HepG2 (cell line): ENCODE measurements around the gene CHCHD1. TPM values are rescaled to one million over a fixed set of nuclear protein-coding genes. Genes with fewer than 3 reads are reported as not detected.

Experiments
- ATAC-seq: fragments of 200-7000 bp; cut with Tn5 transposase; 3 replicates; pipeline ENCODE4 v1.9.1; 2020; ENCODE audit warnings: mild to moderate bottlenecking, moderate library complexity
- BruUV-seq: library from RNA; stranded (reverse); fragments of 400-500 nt; replicated peaks from 2 replicates; lab custom pipeline; 2021; lab: Mats Ljungman, UMichigan
- CTCF ChIA-PET: fragments of 300-600 bp; formaldehyde crosslinking; extraction: SDS; loops from one replicate; lab custom pipeline; 2021; ENCODE audit warnings: low total read pairs, inconsistent platforms, low intra/inter-chr PET ratio; lab: Yijun Ruan, JAX
- POLR2A ChIA-PET: fragments of 350-600 bp; sonication (Branson Sonifier 250); formaldehyde crosslinking; loops from one replicate; lab custom pipeline; 2020; ENCODE audit warnings: antibody characterized with exemption, inconsistent platforms; lab: Yijun Ruan, JAX
- DNase-seq: peaks from one replicate; pipeline ENCODE4 v3.0.0-alpha.2; 2015; ENCODE audit warnings: low spot score
- FAIRE-seq: peaks from 3 replicates; lab custom pipeline; 2011; peaks lifted over from hg19 to GRCh38; lab: Jason Lieb, UNC
- H2AFZ ChIP-seq: one replicate; pipeline ENCODE4 v1.6.1; 2011; ENCODE audit warnings: low read length, inconsistent platforms
- H3K27ac ChIP-seq: fragments of 300-600 bp; 3 replicates; pipeline ENCODE4 v1.8.0; 2011; ENCODE audit warnings: mixed run types, mild to moderate bottlenecking, mixed read lengths, low read length, inconsistent platforms; ENCODE audit not compliant: insufficient read depth; ENCODE audit errors: extremely low read length
- H3K27me3 ChIP-seq, 2 experiments: fragments of 200-600 bp in 1 of 2; 2 replicates in 1 of 2; 3 replicates in 1 of 2; pipeline versions ENCODE4 v1.6.0 to v1.8.0; 2011; ENCODE audit warnings: low read length in 2 of 2, mild to moderate bottlenecking in 2 of 2, moderate library complexity in 2 of 2, inconsistent platforms in 1 of 2; ENCODE audit not compliant: insufficient read depth in 2 of 2, control insufficient read depth in 1 of 2
- H3K36me3 ChIP-seq, 2 experiments: fragments of 200-600 bp in 1 of 2; replicated peaks in 1 of 2; 2 replicates in 1 of 2; 3 replicates in 1 of 2; pipeline versions ENCODE4 v1.5.1 to v1.8.0; 2011; ENCODE audit warnings: low read length in 2 of 2, inconsistent platforms in 1 of 2; ENCODE audit not compliant: insufficient read depth in 2 of 2, control insufficient read depth in 1 of 2
- H3K4me1 ChIP-seq: 2 replicates; pipeline ENCODE4 v1.5.1; 2012; ENCODE audit warnings: low read length, inconsistent platforms; ENCODE audit not compliant: insufficient read depth
- H3K4me2 ChIP-seq: 2 replicates; pipeline ENCODE4 v1.6.0; 2011; ENCODE audit warnings: low read depth, low read length, inconsistent platforms
- H3K4me3 ChIP-seq, 3 experiments: fragments of 200-600 bp in 1 of 3; sonication (generic), shearing (Covaris generic) in 1 of 3; replicated peaks in 1 of 3; 2 replicates each; pipeline ENCODE4 v1.5.1; 2011 to 2016; ENCODE audit warnings: low read length in 3 of 3, inconsistent platforms in 2 of 3, low read depth in 2 of 3, mild to moderate bottlenecking in 2 of 3, control low read depth in 1 of 3, mixed read lengths in 1 of 3; ENCODE audit not compliant: insufficient read depth in 1 of 3
- H3K79me2 ChIP-seq: one replicate; pipeline ENCODE4 v1.6.1; 2011; ENCODE audit warnings: low read length, inconsistent platforms; ENCODE audit not compliant: insufficient read depth
- H3K9ac ChIP-seq: 2 replicates; pipeline ENCODE4 v1.6.0; 2011; ENCODE audit warnings: mild to moderate bottlenecking, low read depth, low read length, inconsistent platforms; ENCODE audit not compliant: insufficient read depth
- H3K9me3 ChIP-seq: 2 replicates; pipeline ENCODE4 v1.5.1; 2012; ENCODE audit warnings: mild to moderate bottlenecking, low read length
- H4K20me1 ChIP-seq: 2 replicates; pipeline ENCODE4 v1.6.0; 2011; ENCODE audit warnings: inconsistent platforms, mild to moderate bottlenecking, low read length, moderate library complexity; ENCODE audit not compliant: insufficient read depth
- AGO2 ChIP-seq: fragments of 200-400 bp; formaldehyde crosslinking; optimal IDR thresholded peaks from 2 replicates; pipeline ENCODE3; 2017; ENCODE audit warnings: mild to moderate bottlenecking, low read depth, low read length, moderate library complexity
- ATRX ChIP-seq: sonication (generic); formaldehyde crosslinking; IDR thresholded peaks from 2 replicates; pipeline ENCODE4 v1.4.0; 2020; ENCODE audit warnings: missing genetic modification reagents, borderline replicate concordance
- NCOA1 ChIP-seq: sonication (generic); formaldehyde crosslinking; IDR thresholded peaks from 2 replicates; pipeline ENCODE4 v1.9.0; 2021; ENCODE audit warnings: missing genetic modification reagents
- NR3C1 ChIP-seq: sonication (generic); formaldehyde crosslinking; IDR thresholded peaks from 2 replicates; pipeline ENCODE4 v1.4.0; 2020; ENCODE audit warnings: missing genetic modification reagents
- ONECUT2 ChIP-seq: sonication (generic); formaldehyde crosslinking; IDR thresholded peaks from 2 replicates; pipeline ENCODE4 v1.4.0; 2020; ENCODE audit warnings: missing genetic modification reagents
- PHF8 ChIP-seq: sonication (generic); formaldehyde crosslinking; IDR thresholded peaks from 2 replicates; pipeline ENCODE4 v1.5.0; 2020; ENCODE audit warnings: missing genetic modification reagents
- POLR2A ChIP-seq, 2 experiments: IDR thresholded peaks; 2 replicates each; pipeline ENCODE4 v1.6.1; 2011; ENCODE audit warnings: low read depth in 2 of 2, low read length in 2 of 2, mild to moderate bottlenecking in 1 of 2, moderate library complexity in 1 of 2; ENCODE audit not compliant: insufficient read depth in 1 of 2
- POLR2AphosphoS2 ChIP-seq: IDR thresholded peaks from 2 replicates; pipeline ENCODE4 v1.6.1; 2011; ENCODE audit warnings: low read depth, low read length, improper control_type of control experiment
- RBFOX2 ChIP-seq: fragments of 200-400 bp; formaldehyde crosslinking; IDR thresholded peaks from 2 replicates; pipeline ENCODE4 v1.6.1; 2017; ENCODE audit warnings: low read depth, mild to moderate bottlenecking, low read length
- RBM22 ChIP-seq: fragments of 200-400 bp; formaldehyde crosslinking; optimal IDR thresholded peaks from 2 replicates; pipeline ENCODE3; 2017; ENCODE audit warnings: mild to moderate bottlenecking, low read length, moderate library complexity
- SMAD3 ChIP-seq: sonication (generic); formaldehyde crosslinking; IDR thresholded peaks from 2 replicates; pipeline ENCODE4 v1.4.0; 2020; ENCODE audit warnings: missing genetic modification reagents
- ZNF253 ChIP-seq: sonication (generic); formaldehyde crosslinking; IDR thresholded peaks from 2 replicates; pipeline ENCODE4 v1.8.0; 2022; ENCODE audit warnings: mild to moderate bottlenecking, missing genetic modification reagents, borderline replicate concordance
- ZNF713 ChIP-seq: sonication (generic); formaldehyde crosslinking; IDR thresholded peaks from 2 replicates; pipeline ENCODE4 v1.4.0; 2020; ENCODE audit warnings: mild to moderate bottlenecking, missing genetic modification reagents
- WGBS: methylation state at CpG from one replicate; pipeline ENCODE4 v1.1.6; 2017; ENCODE audit warnings: low lambda C conversion rate; 5-methylcytosine and 5-hydroxymethylcytosine counted together
- in situ Hi-C: cut with HindIII; loops from 2 replicates; pipeline ENCODE4 v1.10.0; 2017; ENCODE audit warnings: low pct_unique_long_range_greater_than_20kb; ENCODE audit not compliant: extremely low pct_ligation_motif_present
- intact Hi-C: fragments of 100-400 bp; cut with micrococcal nuclease; formaldehyde crosslinking; loops from one replicate; pipeline ENCODE4 v1.10.0; 2022; ENCODE audit not compliant: unreplicated experiment
- polyA plus RNA-seq, 8 experiments: library from polyadenylated mRNA; depleted of rRNA in 3 of 8; stranded (reverse) in 7 of 8; unstranded in 1 of 8; fragments of >200 nt; fragmentation: Illumina TruSeq in 4 of 8; extraction: Trizol in 4 of 8; gene quantifications; 2 replicates each; pipeline versions ENCODE4 v1.2.1 to v1.2.3, GENCODE V29; 2011 to 2016; ENCODE audit warnings: low read depth in 4 of 8, missing spikeins in 1 of 8, mixed read lengths in 1 of 8; ENCODE audit not compliant: insufficient read depth in 1 of 8
- total RNA-seq, 5 experiments: library from RNA; depleted of rRNA; stranded (reverse); fragments of >200 nt; fragmentation: Illumina TruSeq; extraction: Trizol; gene quantifications; 2 replicates each; pipeline ENCODE4 v1.2.3, GENCODE V29; 2016; ENCODE audit warnings: low read depth in 1 of 5
- TF ChIP-seq, protein P1 (sequence below): sonication (generic); formaldehyde crosslinking; IDR thresholded peaks from 2 replicates; pipeline ENCODE4 v1.4.0; 2020; ENCODE audit warnings: mild to moderate bottlenecking, missing genetic modification reagents
- TF ChIP-seq, protein P2 (sequence below): sonication (generic); formaldehyde crosslinking; IDR thresholded peaks from 2 replicates; pipeline ENCODE4 v1.5.0; 2020; ENCODE audit warnings: mild to moderate bottlenecking, missing genetic modification reagents

The CHCHD1 gene
- total and polyA plus RNA-seq, 2 of the 13 experiments (the other 11 are each of a cell fraction or from before 2014, with no cell fraction given) = 36.9 to 71.2 TPM

DNA sequence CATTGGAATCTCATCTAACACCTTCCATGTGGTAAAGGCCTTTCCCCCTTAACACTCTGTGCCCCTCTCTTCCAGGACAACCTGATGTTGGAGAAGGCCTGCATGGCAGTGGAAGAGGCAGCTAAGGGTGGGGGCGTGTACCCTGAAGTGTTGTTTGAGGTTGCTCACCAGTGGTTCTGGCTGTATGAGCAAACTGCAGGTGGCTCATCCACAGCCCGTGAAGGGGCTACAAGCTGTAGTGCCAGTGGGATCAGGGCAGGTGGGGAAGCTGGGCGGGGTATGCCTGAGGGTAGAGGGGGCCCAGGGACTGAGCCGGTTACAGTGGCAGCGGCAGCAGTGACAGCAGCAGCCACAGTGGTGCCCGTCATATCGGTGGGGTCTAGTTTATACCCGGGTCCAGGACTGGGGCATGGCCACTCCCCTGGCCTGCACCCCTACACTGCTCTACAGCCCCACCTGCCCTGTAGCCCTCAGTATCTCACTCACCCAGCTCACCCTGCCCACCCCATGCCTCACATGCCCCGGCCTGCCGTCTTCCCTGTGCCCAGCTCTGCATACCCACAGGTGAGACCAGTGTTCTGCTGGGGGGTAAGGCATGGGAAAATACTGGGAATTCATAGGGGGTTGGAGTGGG is 17.2 kb downstream of the CHCHD1 start (continued):
- TF ChIP-seq, protein P1, sequence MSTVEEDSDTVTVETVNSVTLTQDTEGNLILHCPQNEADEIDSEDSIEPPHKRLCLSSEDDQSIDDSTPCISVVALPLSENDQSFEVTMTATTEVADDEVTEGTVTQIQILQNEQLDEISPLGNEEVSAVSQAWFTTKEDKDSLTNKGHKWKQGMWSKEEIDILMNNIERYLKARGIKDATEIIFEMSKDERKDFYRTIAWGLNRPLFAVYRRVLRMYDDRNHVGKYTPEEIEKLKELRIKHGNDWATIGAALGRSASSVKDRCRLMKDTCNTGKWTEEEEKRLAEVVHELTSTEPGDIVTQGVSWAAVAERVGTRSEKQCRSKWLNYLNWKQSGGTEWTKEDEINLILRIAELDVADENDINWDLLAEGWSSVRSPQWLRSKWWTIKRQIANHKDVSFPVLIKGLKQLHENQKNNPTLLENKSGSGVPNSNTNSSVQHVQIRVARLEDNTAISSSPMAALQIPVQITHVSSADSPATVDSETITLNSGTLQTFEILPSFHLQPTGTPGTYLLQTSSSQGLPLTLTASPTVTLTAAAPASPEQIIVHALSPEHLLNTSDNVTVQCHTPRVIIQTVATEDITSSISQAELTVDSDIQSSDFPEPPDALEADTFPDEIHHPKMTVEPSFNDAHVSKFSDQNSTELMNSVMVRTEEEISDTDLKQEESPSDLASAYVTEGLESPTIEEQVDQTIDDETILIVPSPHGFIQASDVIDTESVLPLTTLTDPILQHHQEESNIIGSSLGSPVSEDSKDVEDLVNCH (CRISPR knock-in tag) = no peak
- TF ChIP-seq PHF8 (CRISPR knock-in tag) (no peak), ATRX (CRISPR knock-in tag) (no peak), AGO2 (peak; percentile 90), ZNF253 (CRISPR knock-in tag) (no peak), NCOA1 (CRISPR knock-in tag) (no peak), NR3C1 (CRISPR knock-in tag) (no peak), RBFOX2 (peak; percentile 36; the same call in 1 of the 2 replicates)

DNA sequence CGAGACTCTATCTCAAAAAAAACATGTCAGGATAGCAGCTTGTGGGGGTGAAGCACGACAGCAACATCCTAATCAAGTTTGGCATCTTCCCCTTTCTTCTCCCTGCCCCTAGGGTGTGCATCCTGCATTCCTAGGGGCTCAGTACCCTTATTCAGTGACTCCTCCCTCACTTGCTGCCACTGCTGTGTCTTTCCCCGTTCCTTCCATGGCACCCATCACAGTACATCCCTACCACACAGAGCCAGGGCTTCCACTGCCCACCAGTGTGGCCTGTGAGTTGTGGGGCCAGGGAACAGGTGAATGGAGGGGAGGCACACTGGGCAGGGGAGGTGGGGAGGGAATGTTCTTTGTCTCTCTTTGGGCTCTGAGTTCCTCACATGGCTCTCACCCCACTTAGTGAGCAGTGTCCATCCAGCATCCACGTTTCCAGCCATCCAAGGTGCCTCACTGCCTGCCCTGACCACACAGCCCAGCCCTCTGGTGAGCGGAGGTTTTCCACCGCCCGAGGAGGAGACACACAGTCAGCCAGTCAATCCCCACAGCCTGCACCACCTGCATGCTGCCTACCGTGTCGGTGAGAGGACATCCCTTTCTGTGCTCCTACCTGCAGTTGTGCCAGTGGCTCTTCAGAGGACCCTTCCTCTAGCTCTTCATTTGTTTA is 18.2 kb downstream of the CHCHD1 start:
- TF ChIP-seq ONECUT2 (CRISPR knock-in tag) (no peak), POLR2AphosphoS2 (0 out of 2 replicates have a peak, but pooled peaks have one; percentile 17), RBM22 (peak; percentile 47), SMAD3 (CRISPR knock-in tag) (no peak), POLR2A (IDR thresholded peaks at IDR 0.05; ENCODE audit: insufficient read depth in 1 of 2, low read depth in 2 of 2, low read length in 2 of 2) (peak in 1 of 2 experiments; percentile 38; a peak in 1 of 4 replicates), ZNF713 (CRISPR knock-in tag) (no peak), AGO2 (peak; percentile 60)
- TF ChIP-seq, protein P2, sequence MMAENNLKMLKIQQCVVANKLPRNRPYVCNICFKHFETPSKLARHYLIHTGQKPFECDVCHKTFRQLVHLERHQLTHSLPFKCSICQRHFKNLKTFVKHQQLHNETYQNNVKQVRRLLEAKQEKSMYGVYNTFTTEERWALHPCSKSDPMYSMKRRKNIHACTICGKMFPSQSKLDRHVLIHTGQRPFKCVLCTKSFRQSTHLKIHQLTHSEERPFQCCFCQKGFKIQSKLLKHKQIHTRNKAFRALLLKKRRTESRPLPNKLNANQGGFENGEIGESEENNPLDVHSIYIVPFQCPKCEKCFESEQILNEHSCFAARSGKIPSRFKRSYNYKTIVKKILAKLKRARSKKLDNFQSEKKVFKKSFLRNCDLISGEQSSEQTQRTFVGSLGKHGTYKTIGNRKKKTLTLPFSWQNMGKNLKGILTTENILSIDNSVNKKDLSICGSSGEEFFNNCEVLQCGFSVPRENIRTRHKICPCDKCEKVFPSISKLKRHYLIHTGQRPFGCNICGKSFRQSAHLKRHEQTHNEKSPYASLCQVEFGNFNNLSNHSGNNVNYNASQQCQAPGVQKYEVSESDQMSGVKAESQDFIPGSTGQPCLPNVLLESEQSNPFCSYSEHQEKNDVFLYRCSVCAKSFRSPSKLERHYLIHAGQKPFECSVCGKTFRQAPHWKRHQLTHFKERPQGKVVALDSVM = no peak
- TF ChIP-seq, all 625 proteins: peak for 4
- FAIRE-seq = no peak
- Histone ChIP-seq H3K27ac (no peak overlapping the region), H3K4me1 (no peaks in the 10 kb centered on the region), H2AFZ (no peak overlapping the region), H3K4me2 (no peak overlapping the region), H3K36me3 (peaks cover 27 to 74% of the 10 kb centered on the region in 2 experiments), H3K79me2 (no peaks in the 10 kb centered on the region), H3K9ac (no peak overlapping the region), H4K20me1 (no peaks in the 10 kb centered on the region; the same call in 1 of the 2 replicates), H3K27me3 (no peaks in the 10 kb centered on the region), H3K4me3 (no peak overlapping the region), H3K9me3 (no peaks in the 10 kb centered on the region)
- intact Hi-C loops (no loop called here), in situ Hi-C loops (no loop called here)
- 92% methylated on average over 8 of the region's 9 CpGs for WGBS
- BruUV-seq = no TSS peak
- no peak for DNase-seq
- ChIA-PET CTCF (no interaction called here), POLR2A (interaction anchor here (1.7 kb wide), 1 partner anchor 14 kb away, joined by 5 read pairs; no protein-coding TSS in a partner anchor)
- peak; percentile 3; the same call in 2 of the 3 replicates for ATAC-seq
